IMR-90 (cell line): ENCODE data around the gene MSI2.

Experiments
- CEBPB ChIP-seq: IDR thresholded peaks from 2 replicates; pipeline ENCODE4 v1.6.1; 2012; ENCODE audit warnings: low read depth, low read length, improper control_type of control experiment
- CHD1 ChIP-seq: IDR thresholded peaks from 2 replicates; pipeline ENCODE4 v1.6.1; 2012; ENCODE audit warnings: low read depth, low read length, improper control_type of control experiment
- CTCF ChIP-seq: conservative IDR thresholded peaks from 2 replicates; pipeline ENCODE4 v1.5.1; 2012; ENCODE audit warnings: mild to moderate bottlenecking, low read depth, low read length, improper control_type of control experiment
- MAFK ChIP-seq: IDR thresholded peaks from 2 replicates; pipeline ENCODE4 v1.6.1; 2012; ENCODE audit warnings: low read depth, low read length, improper control_type of control experiment
- MXI1 ChIP-seq: IDR thresholded peaks from 2 replicates; pipeline ENCODE4 v1.6.1; 2012; ENCODE audit warnings: low read depth, mild to moderate bottlenecking, low read length, moderate library complexity, borderline replicate concordance
- POLR2A ChIP-seq: IDR thresholded peaks from 2 replicates; pipeline ENCODE4 v1.6.1; 2012; ENCODE audit warnings: mild to moderate bottlenecking, low read depth, low read length
- RCOR1 ChIP-seq: IDR thresholded peaks from 2 replicates; pipeline ENCODE4 v1.6.1; 2012; ENCODE audit warnings: mild to moderate bottlenecking, low read length, improper control_type of control experiment; ENCODE audit not compliant: insufficient replicate concordance
- SMC3 ChIP-seq: fragments of 150-350 bp; IDR thresholded peaks from 2 replicates; pipeline ENCODE4 v1.6.1; 2016; ENCODE audit warnings: low read depth, mild to moderate bottlenecking, antibody characterized with exemption, low read length, moderate library complexity

- no peak for TF ChIP-seq POLR2A
- no peak for TF ChIP-seq CTCF
- TF ChIP-seq RCOR1, result no peak
- TF ChIP-seq CHD1, result no peak
- no peak for TF ChIP-seq MXI1
- TF ChIP-seq MAFK, result no peak
- TF ChIP-seq SMC3, result no peak
- TF ChIP-seq CEBPB, result no peak
These were observed 413.6 kb downstream of the MSI2 start for GRCh38 chr17:57669671-57670529.
